Islet precursor cell (in vitro differentiated cells): Measurements from ENCODE around the gene PLXNC1.

Source experiments
- DNase-seq: peaks from one replicate; pipeline ENCODE4 v3.0.0-alpha.2; 2018

The PLXNC1 gene

DNA sequence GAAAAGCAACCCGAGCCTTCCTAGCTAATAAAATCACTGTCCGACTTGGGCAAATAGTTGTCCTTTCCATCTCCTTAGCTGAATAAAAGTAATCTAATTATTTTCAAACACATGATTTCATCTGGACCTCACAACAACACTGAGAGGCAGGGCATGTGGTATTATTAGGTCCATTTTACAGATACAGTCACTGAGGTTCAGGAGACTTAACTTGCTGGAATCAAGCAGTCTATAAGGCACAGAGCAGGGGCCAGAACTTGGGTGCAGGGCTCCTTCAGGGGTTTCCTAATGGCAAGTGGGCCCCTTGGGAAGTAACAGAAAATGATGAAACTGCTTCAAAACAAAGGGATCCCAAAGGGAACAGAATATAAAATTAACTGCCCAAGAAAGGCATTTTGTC, 15.5 kb downstream of the PLXNC1 start:
- DNase-seq: no peak

GRCh38 chr12:94165138-94165537, 16.8 kb downstream of the PLXNC1 start:
- no peak for DNase-seq

- no peak for DNase-seq
Measured at GRCh38 chr12:94165670-94166364, 17.4 kb downstream of the PLXNC1 start.

- no peak for DNase-seq
Measured at GRCh38 chr12:94167071-94167755, 18.8 kb downstream of the PLXNC1 start.

GRCh38 chr12:94167756-94168416, 19.5 kb downstream of the PLXNC1 start:
- no peak for DNase-seq

DNA sequence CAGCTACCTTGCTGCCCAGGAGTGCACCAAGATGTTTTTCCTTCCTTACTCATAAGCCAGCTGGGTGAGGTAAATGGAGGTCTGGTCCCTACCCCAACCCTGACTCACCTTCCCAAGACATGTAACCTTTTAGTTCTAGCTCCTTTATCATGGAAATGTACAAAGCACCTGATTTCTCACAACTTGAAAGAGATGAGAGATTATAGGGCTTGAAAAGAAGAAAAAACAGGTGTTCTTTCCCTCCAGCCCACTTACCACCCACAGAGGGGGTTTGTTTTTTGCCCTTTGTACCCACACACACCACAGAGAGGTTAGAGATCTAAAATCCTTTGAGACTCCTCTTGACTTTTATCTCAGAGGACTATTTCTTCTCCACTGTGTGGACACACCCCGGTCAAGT, 21.1 kb downstream of the PLXNC1 start:
- no peak for DNase-seq

- DNase-seq: no peak
Measured at GRCh38 chr12:94169966-94170689, 21.8 kb downstream of the PLXNC1 start.

- DNase-seq: no peak
Measured at GRCh38 chr12:94170690-94171594, 22.6 kb downstream of the PLXNC1 start.

- peak; percentile 90 for DNase-seq
Measured at GRCh38 chr12:94171595-94171930, 23.2 kb downstream of the PLXNC1 start.

DNA sequence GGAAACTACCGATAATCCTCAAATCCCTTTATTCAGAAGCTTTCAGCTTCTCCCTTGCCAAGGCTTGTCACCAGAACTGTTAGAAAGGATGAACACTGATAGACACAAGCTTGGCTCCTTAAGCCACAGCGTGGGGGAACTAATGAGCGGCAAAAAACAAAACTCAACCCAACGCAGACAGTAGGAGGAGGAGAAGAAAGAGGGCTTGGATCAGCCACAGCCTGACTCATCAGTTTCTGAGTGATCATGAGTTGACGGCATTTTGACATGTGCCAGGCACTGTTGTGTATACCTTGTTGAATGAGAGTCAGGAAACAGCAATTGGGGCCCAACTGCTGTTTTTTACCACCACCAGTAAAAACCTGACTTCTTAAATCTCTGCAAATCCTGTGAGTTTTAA, 23.7 kb downstream of the PLXNC1 start:
- peak; percentile 92 for DNase-seq

- DNase-seq: peak; percentile 74
Measured at GRCh38 chr12:94172973-94173372, 24.6 kb downstream of the PLXNC1 start.

DNA sequence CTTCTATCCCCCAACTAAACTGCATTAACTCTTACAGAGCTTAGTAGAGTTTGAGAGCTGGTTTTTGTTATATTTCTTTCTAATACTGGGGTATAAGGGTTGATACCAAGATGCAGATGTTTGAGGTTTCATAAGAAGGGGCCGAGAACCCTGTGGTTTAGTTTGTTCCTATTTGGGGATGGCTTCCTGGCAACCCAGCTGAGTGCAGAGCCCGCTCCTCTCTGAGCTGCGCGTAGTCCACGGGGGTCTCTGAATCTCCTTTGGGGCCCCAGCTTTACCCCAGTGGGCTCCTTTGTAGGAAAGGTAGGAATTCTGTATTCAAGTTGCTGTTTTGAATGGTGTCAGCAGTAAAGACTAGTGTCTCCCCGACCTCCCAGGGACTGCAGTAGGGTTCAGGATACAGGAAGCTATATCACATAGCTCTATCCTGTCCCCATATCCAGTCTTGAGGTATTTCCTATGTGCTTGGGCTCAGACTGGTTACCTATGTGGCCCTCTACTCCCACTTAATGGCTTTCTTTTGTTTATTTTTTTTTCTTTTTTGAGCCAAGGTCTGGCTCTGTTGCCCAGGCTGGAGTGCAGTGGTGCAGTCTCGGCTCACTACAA, 25.4 kb downstream of the PLXNC1 start:
- no peak for DNase-seq

- no peak for DNase-seq
Measured at GRCh38 chr12:94174576-94174975, 26.2 kb downstream of the PLXNC1 start.

DNA sequence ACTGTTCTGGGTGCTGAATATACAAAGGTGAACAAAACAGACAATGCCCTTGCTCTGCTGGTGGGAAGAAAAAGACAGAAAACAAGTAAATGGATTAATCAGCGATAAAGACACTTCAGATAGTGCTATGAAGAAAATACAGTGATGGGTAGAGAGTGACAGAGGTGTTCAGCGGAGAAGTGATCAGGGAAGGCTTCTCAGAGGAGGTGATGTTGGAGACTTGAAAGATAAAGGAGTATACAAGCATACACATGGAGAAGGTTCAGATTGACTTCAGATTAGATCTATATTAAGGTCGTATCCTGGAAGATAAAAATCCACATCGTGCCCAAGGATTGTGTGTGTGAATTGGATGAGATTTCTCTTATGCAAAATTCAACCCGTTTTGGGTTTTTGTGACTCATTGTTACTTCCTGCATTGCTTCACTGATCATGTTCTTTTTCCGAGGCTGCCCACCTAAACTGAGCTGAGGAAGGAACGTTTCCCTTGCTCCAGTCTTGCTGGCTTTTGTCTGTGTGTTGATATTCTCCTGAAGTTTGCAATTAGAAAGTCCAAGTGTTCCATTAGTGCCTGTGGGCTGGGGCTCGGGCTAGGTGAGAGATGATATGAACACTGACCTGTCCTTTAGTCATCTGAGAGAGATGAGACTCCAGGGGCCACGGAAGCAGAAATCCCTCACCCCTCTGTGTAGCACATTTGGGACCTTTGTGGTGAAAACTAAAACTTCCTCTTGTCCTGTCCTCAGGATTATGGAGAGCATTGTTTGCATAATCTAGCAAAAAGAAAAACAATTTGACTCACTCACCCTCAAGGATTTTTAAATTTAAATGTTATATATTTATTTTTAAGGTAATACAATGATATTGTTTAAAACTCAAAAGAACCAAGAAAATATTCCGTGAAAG, 27.6 kb downstream of the PLXNC1 start:
- no peak for DNase-seq

GRCh38 chr12:94178054-94178453, 29.7 kb downstream of the PLXNC1 start:
- no peak for DNase-seq

DNA sequence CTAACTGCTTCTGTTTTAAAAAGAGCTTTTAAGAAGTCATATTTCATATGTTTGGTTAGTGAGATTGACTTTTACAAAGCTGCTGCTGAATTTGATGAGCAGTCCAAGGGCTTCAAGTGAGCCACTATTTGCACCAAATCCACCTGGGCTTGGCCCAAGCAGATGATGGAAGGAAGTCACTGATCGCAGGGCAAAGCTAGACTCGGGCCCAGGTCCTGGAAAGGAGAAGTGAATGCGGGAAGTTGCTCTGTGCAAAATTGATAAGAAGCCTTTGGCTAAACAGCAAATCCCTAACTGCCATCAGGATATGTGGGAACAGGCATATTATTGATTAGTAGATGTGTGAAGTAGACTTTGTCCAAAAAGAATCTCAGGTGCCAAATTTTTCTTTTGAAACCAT, 30.5 kb downstream of the PLXNC1 start:
- DNase-seq: no peak

DNA sequence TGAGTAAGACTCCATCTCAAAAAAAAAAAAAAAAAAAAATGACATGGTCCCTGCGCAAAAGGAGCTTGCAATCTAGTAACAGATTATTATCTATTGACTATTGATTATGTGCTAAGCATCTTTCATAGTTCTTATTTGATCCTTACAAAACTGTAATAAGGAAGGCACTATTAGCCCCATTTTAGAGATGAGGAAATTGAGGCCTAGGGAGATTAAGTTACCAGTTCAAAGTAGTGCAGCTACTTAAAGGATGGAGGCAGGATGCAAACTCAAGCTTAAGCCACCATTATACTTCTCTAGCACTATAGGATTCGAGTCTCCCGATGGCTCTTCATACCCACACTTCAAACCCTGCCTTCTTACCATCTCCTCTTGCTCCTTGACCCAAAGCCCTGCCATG, 31.3 kb downstream of the PLXNC1 start:
- no peak for DNase-seq

DNA sequence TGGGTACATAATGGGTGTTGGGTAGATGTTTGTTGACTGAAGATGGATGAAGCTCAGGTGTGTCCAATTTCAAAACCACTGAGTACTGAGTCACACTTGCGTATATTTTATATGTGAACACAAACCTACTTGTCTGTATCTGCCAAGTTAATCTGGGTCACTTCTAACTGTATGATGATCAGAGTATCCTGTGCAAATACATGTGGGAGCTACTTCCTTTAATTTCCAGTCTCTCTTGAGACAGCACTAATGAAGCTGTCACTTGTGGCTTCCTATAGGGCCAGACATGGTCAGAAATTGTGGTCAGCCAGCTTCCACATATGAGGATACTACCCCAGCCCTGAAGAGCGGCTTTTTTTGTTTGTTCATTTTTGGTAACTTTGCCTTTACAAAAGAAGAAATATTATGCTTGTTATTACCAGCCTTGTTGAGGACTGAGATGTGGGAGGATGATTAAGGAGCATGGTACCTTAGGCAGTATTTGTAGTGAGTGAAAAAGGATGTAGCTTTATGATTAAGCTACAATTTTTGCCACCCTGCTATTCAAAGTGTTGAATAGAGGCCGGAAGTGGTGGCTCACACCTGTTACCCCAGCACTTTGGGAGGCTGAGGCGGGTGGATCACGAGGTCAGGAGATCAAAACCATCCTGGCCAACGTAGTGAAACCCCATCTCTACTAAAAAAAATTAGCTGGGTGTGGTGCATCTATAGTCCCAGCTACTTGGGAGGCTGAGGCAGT, 32.4 kb downstream of the PLXNC1 start:
- DNase-seq: no peak

DNA sequence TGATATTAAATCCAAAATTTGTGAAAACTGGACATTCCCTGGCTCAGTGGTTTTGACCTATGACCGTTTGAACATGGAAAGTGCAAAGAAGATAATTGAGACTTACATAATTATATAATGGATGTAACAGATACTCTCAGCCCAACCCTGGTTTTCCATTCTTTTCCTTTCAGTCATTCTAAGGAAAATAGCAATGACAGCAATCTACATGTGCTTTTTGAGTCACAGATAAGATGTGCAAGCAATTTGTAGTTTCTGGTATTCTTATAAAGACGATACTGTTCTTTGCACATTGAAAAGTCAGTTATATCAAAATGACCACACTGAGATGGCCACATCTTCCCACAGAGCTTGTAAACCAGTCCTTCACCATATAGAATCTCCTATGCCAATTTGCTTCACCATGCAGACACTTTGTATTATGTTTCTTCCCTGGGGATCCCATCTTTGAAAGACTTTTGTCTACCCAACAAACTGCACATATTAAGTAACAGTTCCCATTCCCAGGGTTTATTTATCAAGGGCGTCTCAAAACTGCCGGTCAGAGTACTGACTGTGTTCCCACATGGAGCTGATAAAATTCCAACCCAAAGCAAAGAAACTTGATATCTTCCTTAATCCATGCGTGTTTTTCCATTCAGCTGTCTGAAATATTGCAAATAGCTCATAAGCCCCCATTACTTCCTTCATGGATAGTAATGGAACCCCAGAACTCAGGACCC, 34.8 kb downstream of the PLXNC1 start:
- no peak for DNase-seq
